ENCODE data around the gene MBOAT2.

GRCh38 chr2:9031246-9031645 lies 27.8 kb upstream of the MBOAT2 start:
- no peak for TF ChIP-seq EZH2 (IDR thresholded peaks at IDR 0.05; ENCODE audit: insufficient read depth, poor library complexity, severe bottlenecking)
- no peak for TF ChIP-seq EZH2phosphoT487 (IDR thresholded peaks at IDR 0.05; ENCODE audit: insufficient read depth, low read depth)
